ENCODE results near the gene SNX8. TPM values are rescaled to one million over a fixed set of nuclear protein-coding genes. Genes with fewer than 3 reads are reported as not detected.

The SNX8 gene
- total and polyA plus RNA-seq, 9 of the 15 experiments (the other 6 are each of a cell fraction or from before 2014, with no cell fraction given): 2.7 to 51.6 (median 16.9) TPM

DNA sequence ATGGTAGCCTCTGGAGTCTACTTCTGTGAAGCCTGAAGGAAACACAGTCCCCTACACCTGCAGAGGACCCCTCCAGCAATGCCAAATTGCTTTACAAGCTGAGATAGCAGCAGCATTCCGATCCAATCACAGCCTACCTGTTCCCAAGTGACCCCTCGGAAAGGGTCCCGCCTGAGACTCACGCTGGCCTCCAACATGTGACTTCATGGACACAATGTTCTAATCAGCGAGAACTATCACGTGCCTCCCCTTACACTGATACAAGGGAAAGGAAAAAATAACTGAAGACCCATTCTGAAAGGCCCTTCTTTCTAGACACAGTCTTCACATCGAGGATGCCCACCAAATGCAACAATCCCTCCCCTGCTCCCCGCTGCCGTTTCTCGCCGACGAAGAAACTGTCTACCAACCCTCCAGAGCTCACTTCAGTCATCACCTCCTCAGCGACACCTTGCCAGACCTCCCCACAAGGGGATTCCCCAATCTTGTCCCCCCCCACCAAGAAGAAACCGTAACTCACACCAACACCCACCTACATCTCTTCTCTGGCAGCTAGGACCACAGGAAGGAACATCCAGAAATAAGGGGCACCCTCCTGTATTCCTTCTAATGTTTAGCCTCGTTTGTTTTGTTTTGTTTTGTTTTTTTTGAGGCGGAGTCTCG is 1.8 kb downstream of the SNX8 start:
- H3K9me3 ChIP-seq (replicated peaks; ENCODE audit: control insufficient read depth, insufficient read depth, low read depth, low read length): no peaks in the 10 kb centered on the region
- POLR2A ChIA-PET: interaction anchor here (0.7 to 1.7 kb wide), 3 partner anchors 8 to 94 kb away, joined by 4 to 5 read pairs (median 4); no protein-coding TSS in a partner anchor
- H3K9me1 ChIP-seq (ENCODE audit: control insufficient read depth, insufficient read depth, low read length): peaks cover 2% of the 10 kb centered on the region
- peak overlapping the region in 1 of 2 experiments; percentile 50; a peak in 1 of 4 replicates for H3K9ac ChIP-seq (ENCODE audit: insufficient read depth in 1 of 2, low read depth in 2 of 2, low read length in 2 of 2)
- H3K79me2 ChIP-seq (ENCODE audit: control insufficient read depth, insufficient read depth, low read length): peaks cover 50% of the 10 kb centered on the region
- FAIRE-seq (no peak), DNase-seq (ENCODE audit: extremely low read depth in 1 of 4, low spot score in 3 of 4) (no peak), ATAC-seq (no peak)
- BruUV-seq (replicated peaks): TSS peak; percentile 51
- intact Hi-C loops (cut with micrococcal nuclease): no loop called here
- TF ChIP-seq NFIC (IDR thresholded peaks at IDR 0.05) (peak; percentile 13; the same call in 1 of the 2 replicates), TFE3 (CRISPR knock-in tag; IDR thresholded peaks at IDR 0.05) (peak; percentile 23; the same call in 1 of the 2 replicates), MAFG (tag; conservative IDR thresholded peaks at IDR 0.05) (no peak), ZNF316 (IDR thresholded peaks at IDR 0.05) (0 out of 2 replicates have a peak, but pooled peaks have one; percentile 8), ERF (CRISPR knock-in tag; IDR thresholded peaks at IDR 0.05) (no peak), ZNF347 (CRISPR knock-in tag; IDR thresholded peaks at IDR 0.05; ENCODE audit: low read depth) (no peak), USF1 (CRISPR knock-in tag; IDR thresholded peaks at IDR 0.05) (peak; percentile 42; the same call in 1 of the 2 replicates), BCOR (IDR thresholded peaks at IDR 0.05) (peak; percentile 12; the same call in 1 of the 2 replicates), HNRNPK (IDR thresholded peaks at IDR 0.05; ENCODE audit: low read depth, low read length, poor library complexity, severe bottlenecking) (no peak)
- TF ChIP-seq, protein P1, sequence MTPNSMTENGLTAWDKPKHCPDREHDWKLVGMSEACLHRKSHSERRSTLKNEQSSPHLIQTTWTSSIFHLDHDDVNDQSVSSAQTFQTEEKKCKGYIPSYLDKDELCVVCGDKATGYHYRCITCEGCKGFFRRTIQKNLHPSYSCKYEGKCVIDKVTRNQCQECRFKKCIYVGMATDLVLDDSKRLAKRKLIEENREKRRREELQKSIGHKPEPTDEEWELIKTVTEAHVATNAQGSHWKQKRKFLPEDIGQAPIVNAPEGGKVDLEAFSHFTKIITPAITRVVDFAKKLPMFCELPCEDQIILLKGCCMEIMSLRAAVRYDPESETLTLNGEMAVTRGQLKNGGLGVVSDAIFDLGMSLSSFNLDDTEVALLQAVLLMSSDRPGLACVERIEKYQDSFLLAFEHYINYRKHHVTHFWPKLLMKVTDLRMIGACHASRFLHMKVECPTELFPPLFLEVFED (CRISPR knock-in tag; conservative IDR thresholded peaks at IDR 0.05): no peak
- WGBS (ENCODE audit: insufficient coverage, low coverage, missing lambda C conversion rate): 62% methylated on average over 15 of the region's 17 CpGs
- H3K4me3 ChIP-seq: no peak overlapping the region
- in situ Hi-C loops (cut with MboI): no loop called here
- no peaks in the 10 kb centered on the region for H4K20me1 ChIP-seq (replicated peaks; ENCODE audit: control insufficient read depth, insufficient read depth, low read length)
- 0 out of 3 replicates have a peak overlapping the region, but pooled peaks have one; percentile 23 for H3K27ac ChIP-seq (ENCODE audit: extremely low read depth, low read depth, low read length)
- H3K4me1 ChIP-seq (replicated peaks in 1 of 2; ENCODE audit: control insufficient read depth in 2 of 2, insufficient read depth in 2 of 2, low read length in 2 of 2): peaks cover 9 to 36% of the 10 kb centered on the region in 2 experiments; a peak in 4 of 5 replicates
- peak overlapping the region; percentile 24; the same call in 1 of the 2 replicates for H3K4me2 ChIP-seq (ENCODE audit: insufficient read depth, low read length)
- H2AFZ ChIP-seq (ENCODE audit: low read depth, low read length): no peak overlapping the region
- peaks cover 10% of the 10 kb centered on the region; the same call in 2 of the 3 replicates for H3K36me3 ChIP-seq (ENCODE audit: control insufficient read depth, insufficient read depth, low read length)
- CTCF ChIA-PET (ENCODE audit: low intra/inter-chr PET ratio): no interaction called here
- H3K27me3 ChIP-seq (ENCODE audit: control insufficient read depth in 2 of 2, insufficient read depth in 2 of 2, low read length in 2 of 2): no peaks in the 10 kb centered on the region

Data from K562 (cell line).